ENCODE data around the gene MAPK14. TPM values are rescaled to one million over a fixed set of nuclear protein-coding genes. Genes with fewer than 3 reads are reported as not detected.

Gene MAPK14
- total and polyA plus RNA-seq, 3 donors from 2014 or later, result 21.8 to 58.3 (median 57.3) TPM

DNA sequence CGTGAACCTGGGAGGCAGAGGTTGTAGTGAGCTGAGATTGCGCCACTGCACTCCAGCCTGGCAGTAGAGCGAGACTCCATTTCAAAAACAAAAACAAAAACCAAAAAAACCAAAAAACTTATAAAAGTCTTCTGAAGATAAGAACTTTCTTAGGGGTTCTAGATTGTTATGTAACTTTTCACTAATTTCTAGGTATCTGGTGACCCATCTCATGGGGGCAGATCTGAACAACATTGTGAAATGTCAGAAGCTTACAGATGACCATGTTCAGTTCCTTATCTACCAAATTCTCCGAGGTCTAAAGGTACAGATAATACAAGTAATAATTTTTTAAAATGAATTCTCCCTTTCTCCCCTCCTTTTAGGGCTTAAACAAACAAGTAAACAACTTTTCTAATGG, 45.1 kb downstream of the MAPK14 start:
- Histone ChIP-seq H3K36me3 (ENCODE audit: low read depth, missing control alignments) (no peaks in the 10 kb centered on the region), H3K27me3 (no peaks in the 10 kb centered on the region), H3K4me1 (no peaks in the 10 kb centered on the region), H3K4me3 (no peak overlapping the region), H3K27ac (no peak overlapping the region), H3K9me3 (no peaks in the 10 kb centered on the region)
- intact Hi-C loops (cut with DNase I; ENCODE audit: low total_unique reads), result no loop called here
- TF ChIP-seq POLR2A (IDR thresholded peaks at IDR 0.05) (no peak), CTCF (IDR thresholded peaks at IDR 0.05) (no peak)
- DNase-seq, result no peak
- 89 to 92% methylated on average over 4 of the region's 4 CpGs for WGBS, 2 donors

DNA sequence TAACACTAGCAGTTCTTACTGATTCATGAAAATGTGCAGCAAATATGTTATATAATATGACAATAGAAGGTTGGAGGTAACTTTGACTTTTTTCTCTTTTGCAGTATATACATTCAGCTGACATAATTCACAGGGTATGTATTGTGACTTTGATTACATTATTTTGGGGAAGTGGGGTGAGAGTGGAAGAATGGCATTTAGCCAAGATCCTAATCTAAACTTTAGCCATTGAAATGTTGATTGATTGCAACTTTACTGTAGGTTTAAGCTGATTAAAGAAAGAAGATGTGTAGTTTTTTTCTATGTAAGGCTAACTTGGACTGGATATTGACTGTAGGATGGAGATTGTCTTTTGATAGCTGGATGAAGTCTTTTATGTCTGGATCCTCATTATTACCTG, 46.0 kb downstream of the MAPK14 start:
- Histone ChIP-seq H3K4me3 (no peak overlapping the region), H3K4me1 (no peaks in the 10 kb centered on the region), H3K9me3 (no peaks in the 10 kb centered on the region), H3K36me3 (ENCODE audit: low read depth, missing control alignments) (no peaks in the 10 kb centered on the region), H3K27ac (no peak overlapping the region), H3K27me3 (no peaks in the 10 kb centered on the region)
- no peak for TF ChIP-seq CTCF (IDR thresholded peaks at IDR 0.05)
- no peak for TF ChIP-seq POLR2A (IDR thresholded peaks at IDR 0.05)
- intact Hi-C loops (cut with DNase I; ENCODE audit: low total_unique reads), result no loop called here
- no peak for DNase-seq

- no peaks in the 10 kb centered on the region for H3K27me3 ChIP-seq
- WGBS, 2 donors, result 57 to 83% methylated on average over 3 of the region's 3 CpGs
- H3K4me3 ChIP-seq, result no peak overlapping the region
- no peak overlapping the region for H3K27ac ChIP-seq
- H3K4me1 ChIP-seq, result no peaks in the 10 kb centered on the region
- no peak for DNase-seq
- intact Hi-C loops (cut with DNase I; ENCODE audit: low total_unique reads), result no loop called here
- H3K36me3 ChIP-seq (ENCODE audit: low read depth, missing control alignments), result no peaks in the 10 kb centered on the region
- no peaks in the 10 kb centered on the region for H3K9me3 ChIP-seq
- TF ChIP-seq CTCF (IDR thresholded peaks at IDR 0.05), result no peak
Measured at GRCh38 chr6:36075656-36076055, 48.0 kb downstream of the MAPK14 start.

GRCh38 chr6:36076178-36077063, 48.8 kb downstream of the MAPK14 start:
- H3K4me1 ChIP-seq, result no peaks in the 10 kb centered on the region
- no peak overlapping the region for H3K4me3 ChIP-seq
- no peaks in the 10 kb centered on the region for H3K27me3 ChIP-seq
- H3K27ac ChIP-seq, result no peak overlapping the region
- no peak for TF ChIP-seq CTCF (IDR thresholded peaks at IDR 0.05)
- no peak for TF ChIP-seq POLR2A (IDR thresholded peaks at IDR 0.05)
- no peaks in the 10 kb centered on the region for H3K9me3 ChIP-seq
- 43 to 49% methylated on average over 3 of the region's 3 CpGs for WGBS, 2 donors
- intact Hi-C loops (cut with DNase I; ENCODE audit: low total_unique reads), result no loop called here
- no peaks in the 10 kb centered on the region for H3K36me3 ChIP-seq (ENCODE audit: low read depth, missing control alignments)
- no peak for DNase-seq

DNA sequence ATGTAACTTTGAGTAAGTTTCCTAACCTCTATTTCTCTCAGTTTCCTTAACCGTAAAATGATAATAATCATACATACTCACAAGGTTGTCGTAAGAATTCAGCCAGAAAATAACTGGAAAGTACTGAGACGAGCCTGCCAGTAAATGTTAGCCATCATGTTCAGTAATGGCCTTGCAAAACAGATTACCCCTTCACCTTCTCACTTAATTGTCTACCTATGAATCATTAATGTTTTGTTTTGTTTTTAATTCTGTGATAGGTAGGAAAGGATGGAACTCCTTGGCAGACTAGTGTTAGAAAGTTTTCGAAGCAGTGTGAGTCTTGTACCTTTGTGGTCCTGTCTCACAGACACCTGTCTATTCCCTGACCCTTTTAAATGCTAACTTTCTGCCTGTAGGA, 50.6 kb downstream of the MAPK14 start:
- Histone ChIP-seq H3K36me3 (ENCODE audit: low read depth, missing control alignments) (no peaks in the 10 kb centered on the region), H3K9me3 (no peaks in the 10 kb centered on the region), H3K4me3 (no peak overlapping the region), H3K27ac (no peak overlapping the region), H3K4me1 (no peaks in the 10 kb centered on the region), H3K27me3 (no peaks in the 10 kb centered on the region)
- 79 to 81% methylated on average over 4 of the region's 4 CpGs for WGBS, 2 donors
- DNase-seq, result no peak
- TF ChIP-seq POLR2A (IDR thresholded peaks at IDR 0.05) (no peak), CTCF (IDR thresholded peaks at IDR 0.05) (no peak)
- intact Hi-C loops (cut with DNase I; ENCODE audit: low total_unique reads), result no loop called here
